GM19035 (cell line): ENCODE results near the gene MYH7.
"Not testable (repeated sequence)": the region's sequence is repeated elsewhere in the genome, so short reads cannot be mapped to it uniquely, and the experiment has no call there.

Source experiments
- ATAC-seq: cut with Tn5 transposase; IDR thresholded peaks from one replicate; pipeline ENCODE4 v1.9.1; 2021; ENCODE audit not compliant: unreplicated experiment

MYH7 gene

DNA sequence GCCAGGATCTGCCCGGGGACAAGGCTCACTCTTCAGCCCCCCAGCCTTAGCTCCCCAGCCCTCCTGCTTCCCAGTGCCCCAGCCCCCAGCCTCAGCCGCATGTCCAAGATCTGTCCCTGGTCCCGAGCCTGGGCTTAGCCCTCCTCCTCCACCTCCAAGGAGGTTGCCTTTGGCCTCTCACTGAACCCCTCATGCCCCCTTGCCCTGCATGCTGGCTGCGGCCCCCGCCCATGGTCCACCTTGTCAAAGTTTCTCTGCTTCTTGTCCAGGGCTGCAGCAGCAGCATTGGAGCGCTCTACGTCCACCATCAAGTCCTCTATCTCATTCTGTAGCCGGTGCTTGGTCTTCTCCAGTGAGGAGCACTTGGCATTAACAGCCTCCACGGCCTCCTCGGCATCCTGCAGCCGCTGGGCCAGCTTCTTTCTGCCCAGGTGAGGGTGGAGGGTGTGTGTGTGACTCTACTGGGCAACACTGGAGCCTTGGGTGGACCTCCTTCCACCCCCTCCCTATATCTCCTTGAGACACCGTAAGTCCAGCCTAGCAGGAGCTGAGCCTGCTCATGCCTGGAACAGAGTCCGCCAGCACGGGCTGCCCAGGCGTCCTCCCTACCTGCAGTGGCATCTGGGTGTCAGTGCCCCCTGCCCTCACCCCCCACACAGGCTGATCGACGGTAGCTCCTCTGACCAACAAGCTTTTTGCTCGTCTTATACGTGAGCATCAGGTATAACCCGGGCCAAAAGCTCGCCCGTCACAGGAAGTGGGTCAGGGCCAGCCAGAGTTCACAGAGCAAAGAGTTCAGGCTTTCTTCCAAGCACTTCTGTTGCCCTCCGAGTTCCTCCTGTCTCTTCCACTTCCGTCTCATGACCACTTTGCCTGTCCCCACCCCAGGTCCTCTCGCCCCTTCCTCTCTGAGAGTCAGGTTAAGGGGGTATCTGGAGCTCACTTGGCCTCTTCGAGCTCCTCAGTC lies 47.3 kb downstream of the MYH7 start:
- no peak for ATAC-seq

DNA sequence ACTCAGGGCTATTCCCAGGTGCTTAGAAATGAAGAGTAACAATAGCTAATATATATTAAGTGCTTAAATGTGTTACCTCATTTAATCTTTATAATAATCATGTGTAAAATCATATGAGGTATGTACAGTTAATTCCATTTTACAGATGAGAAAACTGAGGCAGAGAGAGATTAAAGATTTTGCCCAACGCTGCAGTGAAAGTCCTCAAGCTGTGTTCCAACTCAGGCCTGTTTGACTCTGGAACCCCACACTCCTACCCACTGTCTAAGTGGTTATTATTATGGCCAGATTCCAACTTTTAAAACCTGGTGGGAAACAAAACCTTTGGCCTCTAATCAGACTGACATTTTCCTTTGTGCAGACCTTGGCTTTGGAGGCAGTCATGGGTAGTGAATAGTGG lies 48.5 kb downstream of the MYH7 start:
- ATAC-seq = no peak

DNA sequence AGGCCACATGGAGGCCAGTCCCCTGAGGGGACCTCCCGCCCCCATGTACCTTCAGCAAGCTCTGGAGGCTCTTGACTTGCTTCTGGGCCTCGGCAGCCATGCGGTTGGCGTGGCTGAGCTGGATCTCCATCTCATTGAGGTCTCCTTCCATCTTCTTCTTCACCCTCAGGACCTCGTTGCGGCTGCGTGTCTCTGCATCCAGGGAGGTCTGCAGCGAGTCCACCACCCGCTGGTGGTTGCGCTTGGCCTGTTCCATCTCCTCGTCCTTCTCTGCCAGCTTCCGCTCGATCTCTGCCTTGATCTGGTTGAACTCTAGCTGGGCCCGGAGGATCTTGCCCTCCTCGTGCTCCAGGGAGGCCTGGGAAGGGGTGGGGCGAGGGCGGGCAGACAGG lies 49.2 kb downstream of the MYH7 start:
- not testable (repeated sequence) for ATAC-seq

DNA sequence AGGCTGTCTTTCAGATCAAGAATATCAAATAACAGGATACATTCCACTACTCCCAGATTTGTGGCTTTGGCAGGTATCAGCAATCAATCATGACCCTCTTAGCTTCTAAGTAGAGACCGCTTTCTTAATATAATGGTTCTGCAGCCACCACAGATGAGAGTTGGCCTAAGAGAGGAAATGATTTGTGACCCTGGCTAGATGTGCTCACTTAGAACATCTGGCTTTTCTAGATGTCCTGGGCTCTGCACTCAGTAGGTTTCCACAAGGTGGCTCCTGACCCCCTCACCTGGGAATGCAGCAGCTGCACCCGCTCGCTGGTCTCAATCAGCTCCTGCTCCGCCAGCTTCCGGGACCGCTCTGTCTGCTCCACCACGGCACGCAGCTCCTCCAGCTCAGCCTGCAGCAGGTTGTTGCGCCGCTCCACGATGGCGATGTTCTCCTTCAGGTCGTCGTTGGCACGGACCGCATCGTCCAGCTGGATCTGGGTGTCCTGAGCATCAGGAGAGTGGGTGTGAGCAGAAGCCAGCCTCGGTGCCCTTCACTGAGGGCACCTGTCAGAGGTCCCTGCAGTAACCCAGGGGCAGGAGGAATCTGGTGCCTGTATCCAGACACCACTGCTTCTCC lies 49.7 kb downstream of the MYH7 start:
- ATAC-seq = no peak

DNA sequence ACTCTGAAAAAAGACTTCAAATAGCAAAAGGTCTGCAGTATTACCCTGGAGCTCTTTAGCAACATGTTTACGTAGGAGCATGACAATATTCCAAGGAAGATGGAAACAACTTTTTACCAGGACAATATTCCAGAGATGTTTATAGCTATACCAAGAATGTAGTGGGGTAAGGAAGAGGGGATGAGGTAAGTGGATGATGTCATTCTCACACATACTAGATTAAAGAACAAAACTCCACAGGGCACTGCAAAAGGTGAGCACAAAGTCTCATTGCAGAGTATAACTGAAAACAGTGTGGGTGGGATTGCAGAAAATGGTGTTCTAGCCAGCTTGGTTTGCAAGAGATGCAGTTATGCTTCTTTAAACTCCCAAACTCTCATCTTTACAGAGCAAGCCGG lies 50.2 kb downstream of the MYH7 start:
- ATAC-seq = no peak

DNA sequence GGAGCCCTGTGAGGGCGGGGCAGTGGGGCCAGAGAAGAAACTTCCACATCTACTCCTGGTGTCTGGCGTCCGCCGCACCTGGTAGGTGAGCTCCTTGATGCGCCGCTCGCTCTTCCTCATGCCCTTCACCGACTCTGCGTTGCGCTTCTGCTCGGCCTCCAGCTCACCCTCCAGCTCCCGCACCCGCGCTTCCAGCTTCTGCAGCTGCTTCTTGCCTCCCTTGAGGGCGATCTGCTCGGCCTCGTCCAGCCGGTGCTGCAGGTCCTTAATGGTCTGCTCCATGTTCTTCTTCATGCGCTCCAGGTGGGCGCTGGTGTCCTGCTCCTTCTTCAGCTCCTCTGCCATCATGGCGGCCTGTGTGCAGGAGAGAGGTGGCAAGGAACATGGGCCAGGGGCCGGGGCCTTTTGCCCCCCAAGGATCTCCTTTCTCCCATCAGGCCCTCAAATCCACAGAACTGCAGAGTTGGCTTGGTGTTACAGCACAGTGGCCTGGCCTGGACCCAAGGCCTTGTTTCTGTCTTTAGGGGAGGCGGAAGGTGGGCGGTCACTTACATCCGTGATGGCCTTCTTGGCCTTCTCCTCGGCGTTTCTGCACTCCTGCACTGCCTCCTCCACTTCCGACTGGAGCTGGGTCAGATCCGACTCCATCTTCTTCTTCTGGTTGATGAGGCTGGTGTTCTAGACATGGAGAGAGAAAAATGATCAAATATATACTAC lies 50.9 kb downstream of the MYH7 start:
- ATAC-seq = no peak

DNA sequence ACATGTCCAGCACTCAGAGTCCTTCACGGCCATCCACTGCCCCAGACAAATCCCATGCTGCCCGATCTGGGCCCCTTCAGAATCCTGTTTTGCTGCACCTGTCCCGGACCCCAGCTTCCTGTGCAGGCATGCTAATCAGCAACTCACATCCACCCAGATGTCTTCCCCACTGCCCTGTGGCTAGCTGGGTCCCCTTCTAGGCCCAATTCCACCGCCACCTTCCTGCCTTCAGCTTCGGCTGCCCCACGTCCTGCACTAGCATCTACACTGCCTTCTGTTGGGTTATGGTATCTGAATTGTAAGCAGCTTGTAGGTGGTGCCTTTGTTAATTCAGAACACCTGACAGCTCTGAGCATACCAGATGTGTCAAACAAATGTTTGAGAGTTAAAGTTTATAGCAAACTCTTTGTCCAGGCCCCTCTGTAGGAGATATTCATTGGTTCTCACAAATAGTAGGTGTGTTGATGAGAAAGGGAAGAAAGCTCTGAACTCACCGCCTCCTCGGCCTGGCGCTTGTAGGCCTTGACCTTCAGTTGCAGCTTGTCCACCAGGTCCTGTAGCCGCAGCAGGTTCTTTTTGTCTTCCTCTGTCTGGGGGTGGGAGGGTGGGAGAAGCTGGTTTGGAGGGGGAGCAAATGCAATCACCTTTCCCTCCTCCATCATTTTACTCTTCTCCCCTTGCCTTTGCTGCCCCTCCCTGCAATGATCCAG lies 52.6 kb downstream of the MYH7 start:
- no peak for ATAC-seq

DNA sequence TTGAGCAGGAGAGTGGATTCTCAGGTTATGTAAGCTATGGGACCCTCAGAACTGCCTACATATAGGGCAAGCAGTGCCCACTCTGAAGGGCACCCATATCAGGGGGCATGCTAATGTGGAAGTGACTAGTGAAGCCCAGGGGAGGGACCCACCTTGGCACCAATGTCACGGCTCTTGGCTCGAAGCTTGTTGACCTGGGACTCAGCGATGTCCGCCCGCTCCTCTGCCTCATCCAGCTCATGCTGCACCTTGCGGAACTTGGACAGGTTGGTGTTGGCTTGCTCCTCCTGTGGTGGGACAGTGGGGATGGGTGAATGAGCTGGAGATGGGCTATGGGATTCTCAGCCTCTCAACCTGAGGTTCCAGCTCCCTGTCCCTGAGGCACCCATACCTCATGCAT lies 53.2 kb downstream of the MYH7 start:
- ATAC-seq = no peak

DNA sequence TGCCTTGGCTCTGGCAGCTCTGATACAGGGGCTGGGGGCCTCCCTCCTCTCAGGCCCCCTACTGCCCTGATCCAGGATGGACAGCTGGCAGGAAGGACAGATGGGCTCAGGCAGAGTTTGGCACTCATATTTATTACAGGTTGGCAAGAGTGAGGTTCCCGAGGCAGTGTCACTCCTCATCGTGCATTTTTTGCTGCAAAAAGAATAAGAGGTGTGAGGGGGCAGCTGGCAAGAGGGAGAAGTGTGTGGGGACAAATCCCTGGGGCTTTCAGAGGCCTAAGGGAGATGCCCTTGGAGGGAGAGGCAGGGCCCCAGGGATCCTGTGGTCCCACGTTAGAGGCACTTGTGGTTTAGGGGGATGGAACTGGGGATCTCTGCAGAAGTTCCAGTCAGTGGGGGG lies 53.6 kb downstream of the MYH7 start:
- no peak for ATAC-seq

DNA sequence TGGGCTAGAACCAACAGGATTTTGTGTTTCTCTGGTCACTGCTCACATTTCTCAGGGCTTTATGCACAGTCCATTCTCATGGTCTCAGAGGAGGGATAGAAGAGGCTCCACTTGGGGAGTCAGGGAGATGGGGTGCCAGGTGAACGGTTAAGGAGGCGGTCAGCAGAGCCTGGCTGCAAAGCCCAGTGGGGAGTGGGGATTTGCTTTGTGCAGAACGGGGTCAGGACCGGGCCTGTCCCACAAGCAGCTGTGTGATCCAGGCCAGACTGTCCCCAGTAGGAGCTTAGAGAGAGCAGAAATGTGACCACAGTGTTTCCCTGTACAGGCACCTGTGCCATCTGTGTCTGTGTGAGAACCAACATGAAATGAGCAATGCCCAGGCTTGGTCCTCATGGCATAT lies 54.5 kb downstream of the MYH7 start:
- ATAC-seq = no peak

DNA sequence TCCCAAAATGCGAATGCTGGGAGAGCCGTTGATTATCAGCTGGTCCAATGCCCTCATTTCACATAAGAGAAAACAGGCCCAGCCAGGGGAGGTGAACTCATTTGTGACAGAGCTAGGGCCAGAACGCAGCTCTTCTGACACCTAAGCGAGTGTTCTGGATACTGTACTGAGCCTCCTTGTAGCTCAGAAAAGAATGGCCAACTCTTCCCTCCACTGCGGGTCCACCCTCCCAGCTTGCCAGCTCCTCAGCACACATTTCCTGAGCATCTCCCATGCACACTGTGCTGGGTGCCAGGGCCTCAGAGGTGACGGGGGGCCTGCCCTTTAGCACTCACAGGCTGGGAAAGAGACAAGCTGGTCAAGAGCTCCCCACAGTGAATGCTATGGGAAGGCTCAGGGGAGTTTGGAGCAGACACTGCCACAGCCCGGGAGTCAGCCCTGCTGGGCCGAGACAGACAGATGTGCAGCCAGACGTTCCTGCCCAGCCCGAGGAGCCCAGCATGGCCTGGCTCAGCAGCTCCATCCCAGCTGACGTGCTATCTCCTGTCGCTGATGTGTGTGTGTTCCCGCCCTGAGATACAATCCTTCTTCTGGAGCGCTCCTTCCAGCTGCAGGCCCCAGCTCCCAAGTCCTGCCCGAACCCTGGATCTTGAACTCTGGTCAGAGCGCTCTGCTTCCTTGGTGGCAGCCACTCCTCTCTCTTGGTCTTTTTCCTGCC lies 55.1 kb downstream of the MYH7 start:
- no peak for ATAC-seq

DNA sequence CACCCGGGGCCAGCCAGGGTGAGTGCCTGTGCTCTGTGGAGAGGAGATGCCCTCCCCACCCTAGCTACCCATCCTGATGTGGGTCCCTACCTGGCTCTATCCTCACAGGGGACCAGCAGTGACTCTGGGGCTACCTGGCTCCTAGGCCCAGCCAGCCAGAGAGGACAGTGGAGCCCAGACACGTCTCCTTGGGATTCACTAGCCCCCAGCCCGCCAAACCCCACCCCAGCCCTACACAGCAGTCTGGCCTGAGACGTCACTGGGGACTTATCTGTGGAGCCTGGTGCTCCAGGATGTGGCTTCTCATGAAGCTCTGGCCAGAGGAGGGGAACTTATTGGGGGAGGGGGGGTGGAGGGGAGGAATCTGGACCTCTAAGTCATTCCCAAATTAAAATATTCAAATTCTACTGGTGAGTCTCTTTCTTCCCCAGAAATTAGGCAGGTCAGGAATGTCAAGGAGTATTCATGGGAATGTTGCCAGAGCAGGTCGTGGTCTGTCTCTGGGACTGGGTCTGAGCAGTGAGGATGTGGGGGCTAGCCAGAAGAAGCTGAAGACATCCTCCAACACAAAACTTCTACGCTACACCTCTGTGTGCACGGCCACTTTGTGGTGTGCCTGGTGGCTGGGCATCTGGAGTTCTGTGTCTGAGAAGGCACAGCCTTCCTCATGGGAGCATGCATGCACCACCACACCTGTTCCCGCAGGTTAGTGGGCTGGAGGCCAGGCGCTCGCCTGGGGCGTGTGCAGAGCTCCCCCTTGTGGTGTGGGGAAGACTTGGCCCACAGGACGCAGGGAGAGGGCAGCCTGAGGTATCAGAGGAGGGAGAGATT lies 55.9 kb downstream of the MYH7 start:
- ATAC-seq = no peak

DNA sequence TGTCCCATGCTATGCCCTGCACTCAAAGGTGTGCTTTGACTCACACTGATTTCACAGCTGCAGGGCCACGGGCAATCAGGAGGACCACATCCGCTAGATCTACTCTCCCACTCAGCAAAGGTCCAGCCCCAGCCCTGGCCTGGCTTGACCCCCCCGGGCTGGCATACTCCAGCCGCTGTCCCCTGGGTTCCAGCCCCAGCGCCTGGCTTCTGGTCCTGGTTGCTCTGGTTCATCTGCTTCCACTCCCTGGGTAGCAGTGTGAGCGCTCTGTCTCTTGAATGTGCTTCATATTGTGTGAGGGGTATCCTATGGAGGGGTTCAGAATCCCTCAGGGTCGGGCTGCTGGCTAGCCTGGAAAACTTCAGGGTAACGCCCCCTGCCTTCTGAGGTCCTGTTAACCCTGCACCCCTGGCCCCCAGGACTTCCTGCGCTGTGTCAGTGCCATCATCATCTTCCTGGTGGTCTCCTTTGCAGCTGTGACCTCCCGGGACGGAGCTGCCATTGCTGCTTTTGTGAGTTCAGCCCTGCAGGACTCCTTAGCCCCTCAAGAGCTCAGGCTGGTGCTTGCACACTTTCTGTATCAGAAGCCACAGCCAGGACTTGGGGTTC lies 56.7 kb downstream of the MYH7 start:
- ATAC-seq = no peak

DNA sequence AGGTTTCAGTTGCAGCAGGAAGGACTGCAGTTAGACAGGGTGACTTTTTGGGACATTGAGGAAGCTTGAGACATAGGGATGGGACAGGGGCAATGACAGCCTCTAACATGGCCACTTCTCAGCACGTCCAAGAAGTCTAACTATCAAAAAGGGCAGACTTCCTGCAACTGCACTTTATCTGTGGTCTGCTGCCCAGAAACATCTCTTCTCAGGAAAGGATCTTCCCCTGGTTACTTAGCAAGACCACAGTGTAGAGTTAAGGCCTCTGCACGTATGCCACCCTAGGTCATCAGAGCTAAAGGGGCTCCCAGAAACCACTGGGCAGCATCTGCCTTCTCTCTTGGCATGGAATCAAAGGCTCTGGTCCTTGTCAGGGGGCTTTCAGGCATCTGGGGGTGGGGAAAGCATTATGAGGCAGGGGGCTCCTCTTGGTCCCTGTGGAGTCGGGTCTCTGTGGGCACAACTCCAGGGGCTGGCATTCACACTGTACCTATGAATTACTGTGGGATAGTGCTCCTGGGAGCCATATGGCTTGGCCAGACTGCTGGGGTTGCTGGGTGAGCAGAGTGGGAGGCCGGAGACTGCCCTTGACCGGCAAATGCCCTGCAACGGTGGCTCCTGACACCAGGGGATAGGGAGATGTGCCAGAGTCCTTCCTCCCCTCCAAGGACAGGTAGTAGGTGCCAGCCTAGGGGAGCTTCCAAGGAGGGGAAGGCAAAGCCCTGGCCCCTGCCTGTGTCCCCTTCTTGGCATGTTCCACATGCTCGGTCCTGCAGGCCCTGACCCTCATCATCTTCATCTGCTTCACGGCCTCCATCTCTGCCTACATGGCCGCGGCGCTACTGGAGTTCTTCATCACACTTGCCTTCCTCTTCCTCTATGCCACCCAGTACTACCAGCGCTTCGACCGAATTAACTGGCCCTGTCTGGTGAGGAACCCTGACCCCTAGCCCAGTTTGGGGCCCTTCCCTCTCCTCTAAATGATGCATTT lies 57.6 kb downstream of the MYH7 start:
- ATAC-seq = no peak

DNA sequence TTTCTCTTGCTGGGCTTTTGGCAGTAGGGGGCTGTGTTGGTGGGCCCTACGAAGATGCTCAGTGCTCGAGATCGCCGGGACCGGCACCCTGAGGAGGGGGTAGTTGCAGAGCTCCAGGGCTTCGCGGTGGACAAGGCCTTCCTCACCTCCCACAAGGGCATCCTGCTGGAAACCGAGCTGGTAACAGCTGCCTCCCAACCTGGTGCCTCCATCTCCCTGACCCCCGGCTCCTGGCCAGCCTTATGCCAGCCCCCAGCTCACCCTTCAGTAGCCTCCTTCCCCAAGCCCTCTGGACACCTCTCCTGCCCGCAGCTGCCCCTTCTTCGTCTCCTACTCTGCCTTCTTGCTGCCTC lies 58.3 kb downstream of the MYH7 start:
- ATAC-seq = no peak

DNA sequence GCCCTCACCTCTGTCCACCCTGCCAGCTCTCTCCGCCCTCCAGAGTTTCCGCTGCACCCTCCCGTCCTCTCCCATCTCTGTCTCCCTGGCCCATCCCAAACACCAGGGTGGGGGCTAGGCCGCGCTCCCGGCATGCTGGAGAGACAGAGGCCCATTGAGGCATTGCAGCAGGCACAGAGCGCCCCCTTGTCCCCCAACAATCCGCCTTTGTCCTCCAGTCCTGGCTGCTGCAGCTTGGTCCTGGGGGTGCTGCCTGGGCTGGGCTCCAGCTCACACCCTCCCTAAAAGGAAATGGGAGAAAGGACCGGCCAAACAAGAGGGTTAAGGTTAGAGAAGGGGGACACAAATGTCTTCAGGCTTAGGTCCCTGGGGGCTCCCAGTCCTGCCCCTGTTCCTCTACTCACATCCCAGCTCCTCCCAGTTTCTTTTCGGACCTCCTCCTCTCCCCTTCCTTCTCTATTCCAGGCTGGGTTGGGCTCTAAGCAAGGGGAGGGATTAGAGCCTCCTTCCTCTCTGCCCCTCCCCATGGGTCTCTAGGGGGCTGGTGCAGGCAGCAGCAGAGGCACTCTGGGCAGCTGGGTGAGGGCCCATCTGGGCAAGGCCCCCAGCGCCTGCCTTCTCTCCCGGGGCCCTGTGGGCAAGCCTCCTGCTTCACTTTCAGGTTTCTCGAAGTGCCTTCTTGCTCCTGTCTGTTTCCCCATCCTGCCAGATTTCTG lies 58.8 kb downstream of the MYH7 start, which contains the start of gene CMTM5:
Gene CMTM5, plus strand, starts transcription at position 565 of the 716 bp plus-strand sequence. CDS start 206 bp downstream, outside the sequence.
- no peak for ATAC-seq

DNA sequence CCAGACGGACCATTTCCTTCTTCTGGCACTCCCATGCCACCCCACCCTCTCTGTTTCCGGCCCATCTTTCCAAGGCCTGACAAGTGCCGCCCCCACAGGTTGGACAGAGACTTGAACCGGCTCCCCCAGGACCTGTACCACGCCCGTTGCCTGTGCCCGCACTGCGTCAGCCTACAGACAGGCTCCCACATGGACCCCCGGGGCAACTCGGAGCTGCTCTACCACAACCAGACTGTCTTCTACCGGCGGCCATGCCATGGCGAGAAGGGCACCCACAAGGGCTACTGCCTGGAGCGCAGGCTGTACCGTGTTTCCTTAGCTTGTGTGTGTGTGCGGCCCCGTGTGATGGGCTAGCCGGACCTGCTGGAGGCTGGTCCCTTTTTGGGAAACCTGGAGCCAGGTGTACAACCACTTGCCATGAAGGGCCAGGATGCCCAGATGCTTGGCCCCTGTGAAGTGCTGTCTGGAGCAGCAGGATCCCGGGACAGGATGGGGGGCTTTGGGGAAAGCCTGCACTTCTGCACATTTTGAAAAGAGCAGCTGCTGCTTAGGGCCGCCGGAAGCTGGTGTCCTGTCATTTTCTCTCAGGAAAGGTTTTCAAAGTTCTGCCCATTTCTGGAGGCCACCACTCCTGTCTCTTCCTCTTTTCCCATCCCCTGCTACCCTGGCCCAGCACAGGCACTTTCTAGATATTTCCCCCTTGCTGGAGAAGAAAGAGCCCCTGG lies 59.8 kb downstream of the MYH7 start:
- ATAC-seq = no peak
